HTERT RPE-1 (cell line): ENCODE results near the gene SAMD9L.

Source experiments
- in situ Hi-C: fragments of 300-500 bp; cut with MboI; formaldehyde crosslinking; loops from 4 replicates; pipeline ENCODE4 v1.14.3; 2020; ENCODE audit warnings: low sequenced_read_pairs

The SAMD9L gene

DNA sequence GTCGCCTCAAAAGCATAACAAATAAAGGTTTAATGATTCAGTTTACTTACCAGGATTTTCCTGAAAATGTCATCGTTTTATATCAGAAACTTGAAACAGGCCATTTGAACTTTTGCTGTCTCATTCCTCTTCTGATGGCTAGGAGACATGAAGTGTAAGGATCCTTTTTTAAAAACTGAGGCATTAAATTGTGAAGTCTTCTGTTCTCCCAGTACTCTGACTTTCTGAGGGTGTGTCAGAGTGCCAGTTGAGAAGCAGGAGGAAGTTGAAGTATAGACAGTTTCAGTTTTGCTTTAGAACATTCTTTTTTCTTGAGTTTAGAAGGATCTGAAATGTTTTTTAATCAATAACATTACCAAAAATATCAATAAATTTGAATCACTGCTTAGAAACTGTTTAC lies at the start of gene SAMD9L:
TSS of gene SAMD9L (minus strand) at position 242 of the 400 bp plus-strand sequence. CDS start 12,414 bp downstream, outside the sequence.
- in situ Hi-C loops, result no loop called here

DNA sequence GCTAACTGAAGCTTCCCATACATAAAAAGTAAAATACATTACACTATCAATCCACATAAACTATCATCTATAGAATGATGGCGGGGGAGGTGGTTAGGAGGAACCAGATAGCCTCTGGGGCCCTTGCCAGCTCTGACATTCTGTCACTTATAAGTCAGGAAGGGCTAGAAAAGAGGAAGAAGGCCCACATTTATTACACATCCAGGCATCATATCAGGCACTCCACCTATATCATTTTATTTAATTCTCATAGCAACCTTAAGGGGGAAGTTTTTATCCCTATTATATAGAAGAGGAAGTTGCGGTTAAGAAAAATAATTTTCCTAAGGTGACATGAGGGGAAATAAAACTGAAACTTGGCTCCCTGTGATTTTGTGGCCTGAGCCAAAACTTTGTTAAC lies 48.2 kb upstream of the SAMD9L start:
- in situ Hi-C loops, result no loop called here

GRCh38 chr7:93194386-93194785 lies 46.2 kb upstream of the SAMD9L start:
- in situ Hi-C loops, result no loop called here

GRCh38 chr7:93188870-93189634 lies 40.9 kb upstream of the SAMD9L start:
- in situ Hi-C loops, result no loop called here

- in situ Hi-C loops, result no loop called here
Measured at GRCh38 chr7:93185303-93186027, 37.3 kb upstream of the SAMD9L start.

- in situ Hi-C loops, result no loop called here
Measured at GRCh38 chr7:93179173-93179572, 31.0 kb upstream of the SAMD9L start.

DNA sequence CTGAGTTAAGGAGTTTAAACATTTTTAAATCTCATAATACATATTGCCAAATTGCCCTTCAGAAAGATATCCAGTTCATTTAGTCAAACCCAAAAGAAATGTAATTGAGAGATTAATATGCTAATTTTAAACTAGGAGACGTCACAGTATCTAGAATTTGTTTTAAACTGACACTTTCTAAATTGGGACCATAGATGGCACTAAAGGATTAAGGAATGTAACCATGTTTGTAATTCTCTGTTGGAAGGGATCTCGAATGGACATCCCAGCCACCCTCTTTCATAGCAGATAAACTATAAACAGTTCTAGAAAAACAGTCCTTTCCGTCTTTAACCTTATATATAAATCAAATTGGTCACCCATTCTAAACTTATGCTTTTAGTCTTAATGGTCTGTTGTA lies 30.0 kb upstream of the SAMD9L start:
- in situ Hi-C loops, result no loop called here

- in situ Hi-C loops, result no loop called here
Measured at GRCh38 chr7:93176992-93177580, 28.9 kb upstream of the SAMD9L start.

- in situ Hi-C loops, result no loop called here
Measured at GRCh38 chr7:93175219-93175618, 27.0 kb upstream of the SAMD9L start.

DNA sequence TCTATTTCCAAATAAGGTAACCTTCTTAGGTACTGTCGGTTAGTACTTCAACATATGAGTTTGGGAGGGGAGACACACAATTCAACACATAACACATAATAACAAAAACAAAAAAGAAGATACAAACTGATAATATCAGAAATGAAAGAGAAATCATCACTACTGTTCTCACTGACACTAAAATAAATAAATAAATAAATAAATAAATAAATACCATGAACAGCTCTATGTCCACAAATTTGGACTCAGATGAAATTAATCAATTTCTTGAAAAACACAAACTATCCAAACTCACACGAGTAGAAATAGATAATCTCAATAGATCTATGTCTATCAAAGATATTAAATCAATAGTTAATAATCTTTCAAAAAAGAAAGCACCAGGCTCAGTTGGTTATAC lies 24.5 kb upstream of the SAMD9L start:
- in situ Hi-C loops, result no loop called here

GRCh38 chr7:93171606-93172226 lies 23.5 kb upstream of the SAMD9L start:
- in situ Hi-C loops, result no loop called here

DNA sequence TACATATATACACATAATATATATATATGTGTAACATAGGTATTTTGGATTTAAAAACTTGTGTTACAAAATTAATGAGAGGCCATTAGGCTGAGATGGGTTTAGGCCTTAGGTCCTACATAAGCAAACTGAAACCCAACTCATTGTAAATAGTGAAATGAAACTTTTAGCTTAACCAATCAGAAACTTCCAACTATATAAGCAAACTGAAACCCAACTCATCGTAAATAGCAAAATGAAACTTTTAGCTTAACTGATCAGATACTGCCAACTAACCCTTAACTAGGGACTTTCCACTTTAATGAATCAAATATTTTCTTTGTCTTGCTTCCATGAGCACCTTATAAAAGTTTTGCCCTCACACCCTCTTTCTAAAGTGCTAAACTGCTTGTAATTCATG lies 17.3 kb upstream of the SAMD9L start:
- in situ Hi-C loops, result no loop called here

DNA sequence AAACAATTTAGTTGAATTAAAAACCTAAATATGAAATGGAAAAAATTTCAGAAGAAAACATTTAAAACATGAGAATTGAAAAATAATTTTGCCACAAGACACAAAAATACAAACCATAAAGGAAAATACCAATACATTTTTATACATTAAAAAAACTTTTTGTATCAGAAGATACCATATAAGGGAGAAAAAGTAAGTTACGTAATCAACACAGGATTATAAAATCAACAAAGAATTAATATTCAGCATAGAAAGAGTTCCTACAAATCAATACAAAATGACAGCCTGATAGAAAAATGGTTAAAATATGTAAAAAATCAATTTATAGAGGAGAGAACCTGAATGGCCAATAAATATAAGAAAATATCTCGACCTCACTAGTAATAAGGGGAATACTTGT lies 16.6 kb upstream of the SAMD9L start:
- in situ Hi-C loops, result no loop called here

DNA sequence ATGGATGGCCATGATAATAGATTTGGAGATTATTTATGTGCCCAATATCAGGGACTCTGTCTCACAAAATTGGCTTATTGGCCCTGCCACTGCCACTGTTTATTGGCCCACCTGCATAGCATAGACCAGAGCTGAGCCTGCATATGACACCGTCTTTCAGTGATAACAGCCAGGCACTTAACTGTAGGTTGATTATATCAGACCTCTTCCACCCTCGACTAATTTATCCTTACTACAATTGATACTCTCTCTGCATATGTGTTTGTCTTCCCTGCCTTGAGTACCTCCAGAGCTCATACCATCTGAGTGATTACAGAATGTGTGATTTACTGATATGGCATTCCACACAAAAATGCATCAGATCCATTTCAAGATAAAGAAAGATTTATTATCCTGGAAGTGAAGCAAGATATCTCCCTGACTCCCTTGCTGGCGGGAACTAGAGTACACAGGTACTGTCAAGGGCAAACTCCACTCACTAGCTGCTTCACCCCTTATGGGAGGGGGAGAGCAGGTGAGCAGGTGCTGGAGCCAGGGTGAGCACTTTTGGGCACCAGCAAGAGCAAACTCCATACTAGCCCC lies 13.1 kb upstream of the SAMD9L start:
- in situ Hi-C loops, result no loop called here

DNA sequence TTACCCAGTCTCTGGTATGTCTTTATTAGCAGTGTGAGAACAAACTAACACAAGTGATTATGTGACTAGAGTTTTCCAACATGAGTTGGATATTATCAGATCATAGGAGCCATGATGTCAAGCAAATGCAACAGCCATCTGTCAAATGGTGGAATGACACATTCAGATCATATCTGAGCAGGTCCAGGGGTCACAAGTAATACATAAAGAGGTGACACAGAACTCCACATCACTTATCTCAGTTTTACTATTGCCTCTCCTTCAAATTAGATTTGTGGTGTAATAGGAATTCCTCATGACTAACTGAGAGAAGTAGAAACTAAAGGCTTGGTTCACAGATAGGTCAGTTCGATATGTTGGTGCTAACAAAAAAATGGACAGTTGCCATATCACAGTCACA lies 12.2 kb upstream of the SAMD9L start:
- in situ Hi-C loops, result no loop called here

DNA sequence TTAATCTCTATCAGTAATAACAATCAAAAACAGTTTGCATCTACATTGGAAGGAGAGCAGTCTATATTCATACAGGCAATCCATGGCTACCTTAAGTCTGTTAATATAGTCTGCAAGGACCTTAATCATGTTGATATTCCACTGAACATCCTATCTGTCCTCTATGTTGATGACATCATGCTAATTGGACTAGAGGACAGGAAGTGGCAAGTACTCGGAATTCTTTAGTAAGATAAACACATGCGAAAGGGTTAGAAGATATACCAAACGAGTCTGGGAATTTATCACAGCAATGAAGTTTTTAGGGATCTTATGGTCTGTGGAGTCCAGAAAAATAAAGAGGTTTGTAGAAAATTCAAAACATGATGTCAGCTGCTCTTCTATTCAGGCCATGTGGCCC lies 11.3 kb upstream of the SAMD9L start:
- in situ Hi-C loops, result no loop called here

DNA sequence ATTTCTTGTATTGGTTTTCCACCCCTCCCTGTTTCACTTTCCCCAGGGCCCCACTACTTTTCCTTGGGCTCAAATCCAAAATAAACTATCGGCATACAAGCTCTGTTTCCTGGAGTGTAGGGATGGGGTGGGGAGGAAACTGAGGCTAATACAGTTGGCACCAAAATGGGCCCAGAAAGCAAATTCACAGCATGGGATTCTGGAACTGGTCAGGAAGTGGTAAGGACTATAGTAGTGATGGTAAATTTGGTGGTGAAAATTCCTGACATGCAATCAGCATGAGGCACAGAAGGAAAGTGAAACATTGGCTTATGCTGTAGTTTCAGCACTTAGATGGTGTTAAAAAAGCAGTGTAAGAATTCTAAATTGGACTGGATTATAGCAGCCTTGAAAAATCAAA lies 8.7 kb upstream of the SAMD9L start:
- in situ Hi-C loops, result no loop called here

GRCh38 chr7:93150200-93150835 lies 2.1 kb upstream of the SAMD9L start:
- in situ Hi-C loops, result no loop called here

DNA sequence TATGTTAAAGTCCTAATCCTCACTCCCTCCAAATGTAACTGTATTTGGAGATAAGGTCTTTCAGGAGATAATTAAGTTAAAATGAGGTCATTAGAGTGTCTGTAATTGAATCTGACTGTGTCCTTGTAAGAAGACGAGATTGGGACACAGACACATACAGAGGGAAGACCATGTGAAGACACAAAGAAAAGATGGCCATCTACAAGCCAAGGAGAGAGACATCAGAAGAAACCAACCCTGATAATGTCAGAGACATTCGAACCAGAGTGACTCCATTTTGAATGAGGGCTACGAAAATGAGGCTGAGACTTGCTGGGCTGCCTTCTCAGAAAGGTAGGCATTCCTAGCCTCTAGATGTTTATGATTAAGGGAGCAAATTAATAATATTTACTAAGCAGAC lies 542 bp upstream of the SAMD9L start:
- in situ Hi-C loops, result no loop called here

DNA sequence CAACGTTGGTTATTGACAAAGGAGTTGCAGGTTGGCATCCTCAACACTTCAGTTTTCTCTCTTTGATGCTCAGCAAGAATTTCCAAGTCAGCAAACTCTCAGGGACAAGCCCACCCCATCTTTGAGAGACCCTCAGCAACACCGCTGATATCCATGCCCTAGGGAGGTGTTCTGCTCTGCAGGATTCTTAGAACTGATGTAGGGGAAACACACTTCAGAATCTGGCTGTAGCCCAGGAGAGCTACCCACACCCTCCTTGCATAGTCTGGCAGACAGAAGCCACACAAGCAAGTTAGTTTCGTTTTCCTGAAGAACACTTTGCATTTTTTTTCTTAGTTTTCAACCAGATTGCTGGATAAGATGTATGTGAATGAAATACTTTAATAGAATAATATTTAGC lies 822 bp downstream of the SAMD9L start:
- in situ Hi-C loops, result no loop called here
